Astrocyte (in vitro differentiated cells and primary cell): ENCODE measurements around the gene SDHAF4.

Source experiments
- CTCF ChIP-seq: IDR thresholded peaks from 2 replicates; pipeline ENCODE4 v1.5.1; 2011; ENCODE audit warnings: low read depth, mild to moderate bottlenecking, inconsistent platforms, low read length, moderate library complexity; ENCODE audit not compliant: insufficient read depth
- EZH2 ChIP-seq: IDR thresholded peaks from 2 replicates; pipeline ENCODE4 v1.6.1; 2012; ENCODE audit warnings: mild to moderate bottlenecking, low read length, inconsistent platforms; ENCODE audit not compliant: insufficient read depth

GRCh38 chr6:70575899-70576495 lies 9.3 kb downstream of the SDHAF4 start:
- TF ChIP-seq EZH2 (no peak), CTCF (no peak)
